CD4-positive, alpha-beta T cell (primary cell): ENCODE data around the gene CHST3. TPM values are rescaled to one million over a fixed set of nuclear protein-coding genes. Genes with fewer than 3 reads are reported as not detected.
A peak's percentile ranks its signal among the peaks of the same experiment; 100 is the strongest.

Experiments used
- ATAC-seq: fragments of 200-7000 bp; cut with Tn5 transposase; one replicate; pipeline ENCODE4 v1.10.0; 2022; ENCODE audit warnings: mild to moderate bottlenecking; ENCODE audit not compliant: poor library complexity
- CTCF ChIA-PET: fragments of 350-600 bp; sonication (Branson Sonifier 250); formaldehyde crosslinking; loops from one replicate; lab custom pipeline; 2021; ENCODE audit warnings: antibody characterized with exemption, inconsistent platforms; lab: Charles Lee
- POLR2A ChIA-PET: fragments of 350-600 bp; sonication (Branson Sonifier 250); formaldehyde crosslinking; loops from one replicate; lab custom pipeline; 2021; ENCODE audit warnings: antibody characterized with exemption, inconsistent platforms; lab: Charles Lee
- DNase-seq, 14 experiments: peaks; one replicate each; pipeline ENCODE4 v3.0.0-alpha.2; 2013 to 2020; ENCODE audit warnings: mixed read lengths in 2 of 14
- H3K27ac ChIP-seq, 2 donors: one replicate each; pipeline versions ENCODE4 v1.5.1 to v1.7.0; 2013; ENCODE audit warnings: low read length in 2 of 2, low read depth in 1 of 2, mild to moderate bottlenecking in 1 of 2
- H3K27me3 ChIP-seq, 2 experiments: 1 replicate in 1 of 2; 2 replicates in 1 of 2; pipeline versions ENCODE4 v1.6.1 to v1.7.0; 2013; ENCODE audit warnings: low read length in 2 of 2, control low read depth in 1 of 2, mild to moderate bottlenecking in 1 of 2, moderate library complexity in 1 of 2; ENCODE audit not compliant: insufficient read depth in 2 of 2, control insufficient read depth in 1 of 2
- H3K36me3 ChIP-seq: one replicate; pipeline ENCODE4 v1.6.1; 2013; ENCODE audit warnings: low read length, control low read depth; ENCODE audit not compliant: insufficient read depth
- H3K4me1 ChIP-seq: one replicate; pipeline ENCODE4 v1.6.1; 2013; ENCODE audit warnings: low read length, control low read depth; ENCODE audit not compliant: insufficient read depth
- H3K4me3 ChIP-seq: one replicate; pipeline ENCODE4 v1.5.1; 2013; ENCODE audit warnings: mild to moderate bottlenecking, low read length, moderate library complexity
- H3K9me3 ChIP-seq, 2 experiments: 1 replicate in 1 of 2; 2 replicates in 1 of 2; pipeline versions ENCODE4 v1.6.1 to v1.7.0; 2013; ENCODE audit warnings: low read length in 2 of 2, mild to moderate bottlenecking in 2 of 2, control low read depth in 1 of 2, moderate library complexity in 1 of 2; ENCODE audit not compliant: control insufficient read depth in 1 of 2, insufficient read depth in 1 of 2
- H3K27ac Mint-ChIP-seq: one replicate; pipeline ENCODE4 v1.8.0; 2020; ENCODE audit warnings: mixed read lengths
- H3K27me3 Mint-ChIP-seq: one replicate; pipeline ENCODE4 v1.8.0; 2021; ENCODE audit warnings: mixed read lengths
- H3K36me3 Mint-ChIP-seq: one replicate; pipeline ENCODE4 v1.8.0; 2021; ENCODE audit warnings: low read depth, mixed read lengths
- H3K4me1 Mint-ChIP-seq: one replicate; pipeline ENCODE4 v1.8.0; 2021; ENCODE audit warnings: low read depth, mixed read lengths
- H3K4me3 Mint-ChIP-seq: one replicate; pipeline ENCODE4 v1.8.0; 2020; ENCODE audit warnings: mild to moderate bottlenecking, mixed read lengths
- H3K9me3 Mint-ChIP-seq: one replicate; pipeline ENCODE4 v1.8.0; 2020; ENCODE audit warnings: mixed read lengths
- intact Hi-C, 2 experiments: fragments of 100-400 bp; cut with DNase I in 1 of 2; cut with micrococcal nuclease in 1 of 2; formaldehyde crosslinking; loops; one replicate each; pipeline versions ENCODE4 v1.15.1 to v1.9.0; 2023 to 2025; cut with DNase I, micrococcal nuclease
- total RNA-seq, 174 experiments: library from RNA in 2 of 174; stranded (reverse) in 2 of 174; gene quantifications; one replicate each; pipeline ENCODE4 v1.2.3 and lab custom pipeline; 2021 to 2026
- TF ChIP-seq, protein P1 (sequence below): fragments of 200-600 bp; IDR thresholded peaks from one replicate; pipeline ENCODE4 v1.8.0; 2022; ENCODE audit warnings: antibody characterized with exemption, mild to moderate bottlenecking

CHST3 gene
- total RNA-seq, 2 experiments from 2014 or later: not detected

DNA sequence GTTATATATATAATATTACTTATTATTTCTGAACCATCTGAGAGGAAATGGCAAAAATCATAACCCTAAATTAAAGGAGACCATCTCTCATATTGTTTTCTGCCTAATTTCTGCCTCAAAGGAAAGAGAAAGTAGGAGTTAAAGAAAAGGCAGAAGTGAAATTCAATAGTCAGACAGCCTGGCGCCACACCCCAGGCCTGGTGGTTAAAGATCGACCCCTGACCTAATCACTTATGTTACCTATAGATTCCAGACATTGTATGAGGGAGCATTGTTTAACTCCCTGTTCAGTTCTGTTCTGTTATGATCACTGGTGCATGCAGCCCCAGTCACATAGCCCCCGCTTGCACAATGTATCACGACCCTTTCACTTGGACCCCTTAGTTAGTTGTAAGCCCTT is 24.9 kb upstream of the CHST3 start:
- H3K27me3 Mint-ChIP-seq: no peaks in the 10 kb centered on the region
- TF ChIP-seq, protein P1, sequence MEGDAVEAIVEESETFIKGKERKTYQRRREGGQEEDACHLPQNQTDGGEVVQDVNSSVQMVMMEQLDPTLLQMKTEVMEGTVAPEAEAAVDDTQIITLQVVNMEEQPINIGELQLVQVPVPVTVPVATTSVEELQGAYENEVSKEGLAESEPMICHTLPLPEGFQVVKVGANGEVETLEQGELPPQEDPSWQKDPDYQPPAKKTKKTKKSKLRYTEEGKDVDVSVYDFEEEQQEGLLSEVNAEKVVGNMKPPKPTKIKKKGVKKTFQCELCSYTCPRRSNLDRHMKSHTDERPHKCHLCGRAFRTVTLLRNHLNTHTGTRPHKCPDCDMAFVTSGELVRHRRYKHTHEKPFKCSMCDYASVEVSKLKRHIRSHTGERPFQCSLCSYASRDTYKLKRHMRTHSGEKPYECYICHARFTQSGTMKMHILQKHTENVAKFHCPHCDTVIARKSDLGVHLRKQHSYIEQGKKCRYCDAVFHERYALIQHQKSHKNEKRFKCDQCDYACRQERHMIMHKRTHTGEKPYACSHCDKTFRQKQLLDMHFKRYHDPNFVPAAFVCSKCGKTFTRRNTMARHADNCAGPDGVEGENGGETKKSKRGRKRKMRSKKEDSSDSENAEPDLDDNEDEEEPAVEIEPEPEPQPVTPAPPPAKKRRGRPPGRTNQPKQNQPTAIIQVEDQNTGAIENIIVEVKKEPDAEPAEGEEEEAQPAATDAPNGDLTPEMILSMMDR: no peak
- Histone ChIP-seq H3K27me3 (no peaks in the 10 kb centered on the region), H3K9me3 (peaks cover 17 to 18% of the 10 kb centered on the region in 2 experiments), H3K36me3 (no peaks in the 10 kb centered on the region), H3K4me1 (peaks cover 15% of the 10 kb centered on the region), H3K27ac (no peak overlapping the region), H3K4me3 (no peak overlapping the region)
- DNase-seq: no peak
- no peak for ATAC-seq
- intact Hi-C loops: no loop called here
- H3K36me3 Mint-ChIP-seq: peaks cover 20% of the 10 kb centered on the region
- H3K4me1 Mint-ChIP-seq: peaks cover 21% of the 10 kb centered on the region
- ChIA-PET CTCF (no interaction called here), POLR2A (no interaction called here)
- no peak overlapping the region for H3K27ac Mint-ChIP-seq
- H3K4me3 Mint-ChIP-seq: no peak overlapping the region
- H3K9me3 Mint-ChIP-seq: peaks cover 18% of the 10 kb centered on the region

DNA sequence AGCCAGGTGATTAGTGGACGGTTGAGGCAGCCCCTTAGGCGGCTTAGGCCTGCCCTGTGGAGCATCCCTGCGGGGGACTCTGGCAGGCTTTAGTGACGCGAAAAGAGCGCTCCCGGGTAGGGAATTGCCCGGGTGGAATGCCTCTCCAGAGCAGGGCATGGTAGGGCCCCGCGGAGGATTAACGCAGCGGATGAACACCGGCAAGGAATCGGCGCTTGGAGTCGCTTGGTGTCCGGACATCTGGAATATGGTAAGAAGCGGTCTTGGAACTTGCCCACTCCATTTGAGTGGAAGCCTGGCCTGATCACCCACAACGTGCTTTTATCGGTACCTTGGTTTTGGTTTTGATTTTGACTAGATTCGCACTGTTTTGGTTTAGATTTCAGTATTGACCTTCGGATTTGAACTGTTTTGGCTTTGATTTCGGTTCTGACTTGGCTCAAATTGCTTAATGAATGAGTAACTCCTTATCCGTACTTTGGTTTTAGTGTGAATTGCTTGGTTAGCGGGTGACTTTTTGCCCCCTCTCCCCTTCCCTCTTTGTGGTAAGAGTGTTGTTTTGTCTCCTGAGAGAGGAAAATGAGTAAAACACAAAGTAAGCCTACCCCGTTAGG is 24.2 kb upstream of the CHST3 start:
- Histone ChIP-seq H3K9me3 (peaks cover 21 to 24% of the 10 kb centered on the region in 2 experiments), H3K27me3 (no peaks in the 10 kb centered on the region), H3K4me3 (no peak overlapping the region), H3K36me3 (no peaks in the 10 kb centered on the region), H3K27ac (no peak overlapping the region), H3K4me1 (peaks cover 9% of the 10 kb centered on the region)
- H3K36me3 Mint-ChIP-seq: peaks cover 20% of the 10 kb centered on the region
- no peak overlapping the region for H3K4me3 Mint-ChIP-seq
- no peak overlapping the region for H3K27ac Mint-ChIP-seq
- peaks cover 18% of the 10 kb centered on the region for H3K4me1 Mint-ChIP-seq
- peaks cover 18% of the 10 kb centered on the region for H3K9me3 Mint-ChIP-seq
- TF ChIP-seq, protein P1: no peak
- intact Hi-C loops: no loop called here
- no peaks in the 10 kb centered on the region for H3K27me3 Mint-ChIP-seq
- peak in 1 of 14 experiments; percentile 9 for DNase-seq
- ATAC-seq: no peak
- ChIA-PET POLR2A (no interaction called here), CTCF (no interaction called here)

DNA sequence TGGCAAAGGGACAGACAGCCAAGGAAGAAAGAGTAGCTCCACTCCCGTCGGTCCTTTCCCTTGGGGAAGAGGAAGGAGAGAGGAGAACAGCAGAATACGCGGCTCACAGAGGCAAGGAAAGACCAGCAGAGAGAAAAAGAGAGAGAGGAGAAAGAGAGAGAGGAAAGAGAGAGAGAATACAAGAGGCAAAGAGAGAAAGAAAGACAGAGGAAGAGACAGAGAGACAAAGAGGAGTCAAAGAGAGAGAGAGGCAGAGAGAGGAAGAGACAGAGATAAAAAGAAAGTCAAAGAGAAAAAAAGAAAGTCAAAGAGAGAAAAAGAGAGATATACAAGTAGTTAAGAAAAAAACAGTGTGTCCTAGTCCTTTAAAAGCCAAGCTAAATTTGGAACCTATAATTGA is 23.4 kb upstream of the CHST3 start:
- Mint-ChIP-seq H3K4me1 (peaks cover 12% of the 10 kb centered on the region), H3K36me3 (peaks cover 22% of the 10 kb centered on the region), H3K27ac (no peak overlapping the region), H3K9me3 (peaks cover 19% of the 10 kb centered on the region), H3K27me3 (no peaks in the 10 kb centered on the region), H3K4me3 (no peak overlapping the region)
- CTCF ChIA-PET: no interaction called here
- POLR2A ChIA-PET: no interaction called here
- no peak overlapping the region for H3K4me3 ChIP-seq
- intact Hi-C loops: no loop called here
- no peaks in the 10 kb centered on the region for H3K27me3 ChIP-seq
- ATAC-seq (no peak), DNase-seq (no peak)
- peaks cover 28 to 32% of the 10 kb centered on the region in 2 experiments for H3K9me3 ChIP-seq
- peaks cover 8% of the 10 kb centered on the region for H3K4me1 ChIP-seq
- no peak overlapping the region for H3K27ac ChIP-seq
- no peaks in the 10 kb centered on the region for H3K36me3 ChIP-seq
- TF ChIP-seq, protein P1: no peak
